IPS-NIHi11 (cell line): ENCODE data around the gene PRXL2B.

Experiments used
- DNase-seq: peaks from one replicate; pipeline ENCODE4 v3.0.0; 2012; ENCODE audit warnings: mixed read lengths, low spot score

Gene PRXL2B

DNA sequence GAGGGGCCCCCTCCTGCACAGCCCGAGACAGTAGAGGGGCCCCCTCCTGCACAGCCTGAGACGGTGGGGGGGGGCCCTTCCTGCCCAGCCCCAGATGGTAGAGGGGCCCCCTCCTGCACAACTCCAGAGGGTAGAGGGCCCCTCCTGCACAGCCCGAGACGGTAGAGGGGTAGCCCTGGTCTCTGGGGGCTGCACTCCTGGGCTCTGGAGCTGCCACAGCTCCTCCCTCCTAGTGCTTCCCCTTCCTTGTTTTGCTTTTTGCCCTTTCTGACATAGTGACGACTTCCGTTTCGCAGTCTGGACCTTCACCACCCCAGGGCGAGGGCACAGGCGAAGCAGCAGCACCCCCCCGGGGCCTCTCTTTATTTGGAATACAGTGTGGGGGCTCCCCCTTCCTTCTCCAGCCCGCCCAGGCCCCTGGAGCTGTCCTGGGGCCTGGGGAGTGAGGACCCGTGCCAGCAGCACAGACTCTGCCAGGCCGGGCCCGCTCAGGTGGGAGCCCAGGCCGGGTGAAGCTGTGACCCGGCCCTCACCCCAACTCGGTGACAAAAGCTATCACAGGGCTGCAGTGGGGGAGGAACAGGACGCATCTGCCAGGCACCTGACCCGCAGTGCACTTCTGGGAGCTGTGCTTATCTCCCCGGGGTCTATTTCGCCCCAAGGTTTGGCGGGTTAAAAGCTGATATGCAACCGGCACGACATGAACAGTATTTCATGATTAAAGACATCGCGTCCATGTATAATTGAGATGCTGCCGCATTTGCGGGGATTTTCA, 1.1 kb upstream of the PRXL2B start:
- peak; percentile 69 for DNase-seq

DNA sequence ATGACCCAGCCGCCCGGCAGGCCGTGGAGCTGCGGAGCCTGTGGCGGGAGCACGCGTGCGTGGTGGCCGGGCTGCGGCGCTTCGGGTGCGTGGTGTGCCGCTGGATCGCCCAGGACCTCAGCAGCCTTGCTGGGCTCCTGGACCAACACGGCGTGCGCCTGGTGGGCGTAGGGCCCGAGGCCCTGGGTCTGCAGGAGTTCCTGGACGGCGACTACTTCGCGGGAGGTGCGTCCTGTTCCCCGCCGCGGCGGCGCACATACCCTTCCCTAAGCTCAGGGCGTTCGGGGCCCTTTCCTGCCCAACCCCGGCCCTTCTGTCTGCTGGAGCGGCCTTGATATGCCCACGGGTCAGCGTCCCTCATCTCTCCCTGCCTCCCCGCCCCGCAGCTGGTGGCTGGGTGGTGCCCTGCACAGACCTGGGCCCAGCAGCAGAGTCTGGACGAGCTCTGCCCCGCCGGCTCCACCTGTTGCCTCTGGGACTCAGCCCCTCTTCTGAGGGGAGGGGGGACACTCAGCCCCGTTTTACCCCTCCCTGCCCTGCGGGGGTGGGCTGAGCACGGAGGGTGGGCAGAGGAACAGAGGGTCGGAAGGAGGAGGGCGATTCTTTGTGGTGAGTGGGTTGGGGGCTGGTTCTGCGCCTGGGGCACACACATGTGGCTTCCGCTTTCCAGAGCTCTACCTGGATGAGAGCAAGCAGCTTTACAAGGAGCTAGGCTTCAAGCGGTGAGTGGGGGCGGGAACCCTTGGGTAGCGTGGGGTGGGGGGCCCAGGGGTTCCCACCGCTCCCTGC, 688 bp downstream of the PRXL2B start:
- DNase-seq: no peak

DNA sequence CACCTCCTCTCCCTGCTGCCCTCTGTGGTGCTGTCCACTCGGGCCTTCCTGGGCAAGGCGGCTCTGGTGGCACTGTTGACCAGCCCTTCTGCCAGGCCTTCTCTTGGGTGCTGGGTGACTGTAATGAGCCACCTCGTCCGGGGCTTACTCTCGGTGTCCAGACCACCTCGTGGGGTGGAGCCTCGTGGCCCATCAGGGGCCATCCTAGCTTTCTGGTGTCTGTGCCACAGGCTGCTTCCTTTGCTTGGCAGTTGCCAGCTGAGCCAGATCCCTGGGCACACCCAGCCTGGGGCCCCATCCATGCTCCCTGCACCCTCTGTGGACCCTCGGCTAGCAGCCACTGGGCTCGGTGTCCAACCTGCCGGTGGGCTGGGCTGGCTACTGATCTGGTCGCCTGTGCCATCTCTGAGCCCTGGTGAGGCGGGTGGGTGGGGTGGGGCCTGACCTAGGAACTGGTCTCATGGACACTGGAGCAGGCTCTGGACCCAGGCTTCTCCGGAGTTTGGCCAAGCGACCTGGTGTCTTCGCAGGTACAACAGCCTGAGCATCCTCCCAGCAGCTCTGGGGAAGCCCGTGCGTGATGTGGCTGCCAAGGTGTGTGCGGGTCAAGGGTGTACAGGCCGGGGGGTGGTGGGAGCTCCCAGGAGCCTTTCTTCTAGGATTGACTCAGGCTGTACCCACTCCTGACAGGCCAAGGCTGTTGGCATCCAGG, 1.4 kb downstream of the PRXL2B start:
- no peak for DNase-seq

DNA sequence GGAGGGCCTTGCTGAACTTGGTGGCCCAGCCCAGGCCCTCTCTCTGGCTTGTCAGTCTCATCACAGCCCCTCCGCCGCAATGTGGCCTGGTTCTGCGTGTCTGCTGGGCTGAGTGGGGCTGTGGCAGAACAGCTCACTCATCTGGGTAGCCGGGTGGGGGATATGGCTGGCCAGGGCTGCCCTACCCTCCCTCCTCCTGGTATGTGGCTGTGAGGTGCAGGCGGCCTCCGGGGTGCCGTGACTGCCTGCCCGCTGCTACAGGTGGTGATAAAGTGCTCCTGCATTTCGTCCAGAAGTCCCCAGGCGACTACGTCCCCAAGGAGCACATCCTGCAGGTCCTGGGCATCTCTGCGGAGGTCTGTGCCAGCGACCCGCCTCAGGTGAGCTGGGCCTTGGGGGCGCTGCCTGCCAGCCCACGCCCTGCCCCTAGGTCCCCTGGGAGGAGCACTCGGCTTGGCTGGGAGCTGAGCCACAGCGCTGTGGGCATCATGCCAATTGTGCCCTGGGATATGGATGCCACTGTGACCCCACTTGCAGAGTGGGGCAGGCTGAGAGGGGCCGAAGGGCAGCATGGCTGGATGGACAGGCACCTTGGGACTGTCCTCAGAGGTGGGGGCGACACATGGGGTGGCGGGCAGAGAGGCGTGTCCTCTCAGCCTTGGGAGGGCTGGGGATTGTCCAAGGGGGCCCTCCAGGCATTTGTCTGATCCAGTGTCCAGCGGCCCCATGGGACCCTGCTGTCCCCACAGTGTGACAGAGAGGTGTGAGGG, 2.3 kb downstream of the PRXL2B start:
- DNase-seq: no peak

DNA sequence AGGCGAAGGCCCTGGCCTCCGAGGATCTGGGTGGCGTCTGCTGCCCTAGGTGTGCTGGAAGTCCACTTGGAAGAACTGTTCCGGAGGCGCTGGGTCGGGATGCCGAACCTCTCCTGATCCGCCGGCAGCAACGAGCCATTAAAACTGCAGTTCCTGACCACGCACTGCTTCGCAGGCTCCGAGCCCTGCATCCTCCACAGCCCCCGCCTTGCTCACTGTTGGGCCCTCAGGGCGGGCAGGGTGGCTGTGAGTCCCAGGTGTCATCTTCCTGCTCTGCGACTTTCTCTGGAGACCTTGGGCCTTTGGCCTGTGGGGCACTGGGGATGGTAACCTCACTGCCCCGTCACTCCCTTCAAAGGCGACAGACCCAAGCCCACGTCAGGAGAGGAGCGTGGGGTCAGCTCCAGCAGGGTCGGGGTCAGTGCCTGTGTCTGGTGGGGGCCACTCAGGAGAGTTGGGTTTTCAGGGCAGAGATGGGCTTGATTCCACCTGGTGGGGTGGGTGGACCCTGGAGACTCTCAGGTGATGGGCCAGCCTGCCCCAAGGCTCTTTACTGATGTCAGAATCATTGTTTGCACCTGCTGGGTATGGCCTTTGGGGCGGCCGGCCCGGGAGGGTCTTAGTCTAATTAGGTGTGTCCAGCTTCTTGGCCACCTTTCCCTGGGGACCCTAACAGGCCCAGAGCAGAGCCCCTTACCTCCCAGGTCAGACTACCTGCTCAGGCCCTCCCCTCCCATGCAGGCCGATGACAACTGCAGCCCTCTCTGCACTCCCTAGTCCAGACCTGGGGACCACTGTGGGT, 3.1 kb downstream of the PRXL2B start:
- no peak for DNase-seq

DNA sequence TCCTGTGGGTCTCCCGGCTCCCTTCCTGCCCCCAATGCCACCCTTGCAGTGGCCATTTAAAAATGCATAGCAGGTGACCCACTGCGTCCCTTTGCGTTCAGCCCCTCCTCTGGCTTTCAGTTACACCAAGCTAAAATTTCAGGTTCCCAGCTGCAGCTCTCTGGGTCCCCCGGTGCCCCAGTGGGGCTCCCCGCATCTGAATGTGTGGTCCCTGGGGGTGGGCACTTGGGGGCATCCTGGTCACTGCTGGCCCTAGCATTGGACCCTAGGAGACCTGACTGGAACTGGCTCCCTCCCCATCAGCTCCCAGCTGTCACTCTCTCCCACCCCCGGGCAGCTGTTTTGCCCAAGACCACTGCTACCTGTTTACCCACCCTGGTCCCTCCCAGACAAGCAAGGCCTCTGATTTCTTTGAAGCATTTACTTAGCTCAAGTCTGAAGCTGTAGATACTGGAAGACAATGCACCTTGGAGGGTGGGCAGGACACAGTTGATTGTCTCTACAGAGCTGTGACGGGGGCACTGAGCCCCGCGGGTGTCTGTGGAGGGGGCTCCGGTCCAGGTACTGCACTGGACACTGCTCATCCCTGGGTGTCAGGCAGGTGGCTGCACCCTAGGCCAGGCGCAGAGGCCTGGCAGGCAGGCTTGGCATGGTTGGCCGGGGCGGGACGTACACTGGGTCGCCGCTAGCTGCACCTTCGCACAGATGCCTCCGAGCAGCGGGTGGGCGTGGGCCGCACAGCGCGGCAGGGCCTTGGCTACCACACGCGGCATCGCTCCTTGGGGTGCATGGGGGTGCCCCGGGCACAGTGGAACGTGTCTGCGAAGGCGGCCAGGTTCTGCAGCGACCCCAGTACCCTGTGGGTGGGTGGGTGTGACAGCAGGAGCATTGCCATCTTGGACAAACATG, 3.9 kb downstream of the PRXL2B start:
- DNase-seq: peak; percentile 3

DNA sequence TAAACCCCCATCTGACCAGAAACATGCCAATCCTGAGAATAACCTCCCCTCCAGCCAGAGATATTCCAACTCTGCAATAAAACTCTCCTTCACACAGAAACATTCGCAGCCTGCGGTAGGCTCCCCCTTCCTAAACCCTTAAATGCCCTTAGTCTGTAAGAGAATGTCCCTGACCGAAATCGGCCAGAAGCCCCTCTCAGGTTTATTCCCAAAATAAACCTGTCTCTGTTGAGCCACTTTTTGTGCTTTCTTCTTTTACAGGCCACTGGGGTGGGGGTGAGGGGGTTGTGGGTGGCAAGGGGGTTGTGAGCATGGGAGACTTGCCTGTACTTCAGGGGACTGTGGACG, 4.6 kb downstream of the PRXL2B start:
- DNase-seq: no peak

DNA sequence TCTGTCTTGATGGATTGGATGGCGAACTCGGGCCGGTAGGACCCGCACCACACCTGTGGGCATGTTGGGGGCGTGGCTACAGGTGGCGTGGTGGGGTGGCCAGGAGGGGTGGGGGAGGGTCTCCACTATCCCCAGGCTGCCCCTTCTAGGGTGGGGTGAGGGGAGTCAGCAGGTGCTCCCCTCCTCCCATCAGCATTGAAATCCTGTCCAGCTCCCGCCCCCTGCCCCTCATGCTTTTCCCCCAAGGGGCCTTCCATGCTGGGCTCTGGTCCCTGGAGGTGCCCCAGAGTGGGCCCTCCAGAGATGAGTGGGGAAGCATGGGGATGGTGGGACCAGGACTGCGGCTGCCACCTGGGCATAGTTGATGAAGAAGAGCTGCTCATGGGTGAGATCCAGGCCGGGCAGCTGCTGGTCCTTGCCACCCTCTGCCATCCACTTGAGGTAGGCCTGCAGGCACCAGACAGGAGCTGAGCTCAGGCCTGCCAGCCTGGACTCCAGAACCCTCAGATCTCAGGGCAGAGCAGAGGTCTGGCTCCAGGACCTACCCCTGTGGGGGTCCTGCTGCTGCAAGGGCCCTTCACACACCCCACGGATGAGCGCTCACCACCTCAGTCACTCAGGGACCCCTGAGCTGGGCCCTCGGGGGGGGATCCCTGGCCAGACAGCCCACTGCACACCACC, 5.1 kb downstream of the PRXL2B start:
- DNase-seq: no peak

DNA sequence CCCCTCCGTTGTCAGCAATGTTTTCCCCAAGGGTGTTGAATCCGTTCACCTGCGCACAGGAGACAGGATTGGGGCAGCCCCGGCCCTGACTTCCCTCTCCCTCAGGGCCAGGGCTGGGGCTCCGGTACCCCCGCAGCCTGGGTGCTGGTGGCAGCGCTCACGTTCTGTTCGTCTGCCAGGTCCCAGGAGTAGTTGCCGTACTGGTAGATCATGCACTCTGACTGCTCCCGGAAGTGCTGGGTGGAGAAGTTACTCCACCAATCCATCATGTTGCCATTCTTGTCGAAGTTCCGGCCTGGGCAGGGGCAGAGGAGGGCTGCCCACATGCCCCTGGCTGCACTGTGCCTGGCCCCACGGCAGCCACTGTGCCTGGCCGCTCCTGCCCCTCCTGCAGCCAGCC, 6.1 kb downstream of the PRXL2B start:
- DNase-seq: peak; percentile 5

DNA sequence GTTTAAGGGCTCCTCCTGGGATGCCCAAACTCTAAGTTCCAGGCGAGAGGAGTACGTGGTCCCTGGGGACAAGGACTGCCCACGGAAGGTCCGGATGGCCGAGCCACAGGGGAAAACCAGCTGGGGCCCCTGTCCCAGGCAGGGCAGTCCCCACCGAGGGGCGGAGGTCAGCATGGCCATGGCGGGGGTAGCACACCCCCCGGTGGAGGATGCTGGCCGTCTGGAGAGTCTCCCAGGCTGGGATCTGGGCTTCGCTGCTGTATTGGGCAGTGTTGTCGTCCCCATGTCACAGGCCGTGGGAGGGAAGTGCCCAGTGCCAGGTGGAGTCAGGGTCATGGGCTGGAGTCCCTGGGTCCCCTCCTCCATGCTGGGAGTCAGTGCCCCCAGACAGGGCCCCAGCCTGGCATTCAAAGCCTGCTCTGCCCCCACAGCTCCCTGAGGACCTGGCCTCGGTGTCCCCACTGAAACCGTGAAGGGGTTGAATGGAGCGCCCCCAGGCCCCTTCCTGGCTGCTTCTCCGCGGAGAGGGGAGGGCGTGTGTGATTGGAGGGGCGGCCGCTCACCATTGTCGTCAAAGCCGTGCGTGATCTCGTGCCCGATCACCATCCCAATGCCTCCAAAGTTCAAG, 6.8 kb downstream of the PRXL2B start:
- no peak for DNase-seq

DNA sequence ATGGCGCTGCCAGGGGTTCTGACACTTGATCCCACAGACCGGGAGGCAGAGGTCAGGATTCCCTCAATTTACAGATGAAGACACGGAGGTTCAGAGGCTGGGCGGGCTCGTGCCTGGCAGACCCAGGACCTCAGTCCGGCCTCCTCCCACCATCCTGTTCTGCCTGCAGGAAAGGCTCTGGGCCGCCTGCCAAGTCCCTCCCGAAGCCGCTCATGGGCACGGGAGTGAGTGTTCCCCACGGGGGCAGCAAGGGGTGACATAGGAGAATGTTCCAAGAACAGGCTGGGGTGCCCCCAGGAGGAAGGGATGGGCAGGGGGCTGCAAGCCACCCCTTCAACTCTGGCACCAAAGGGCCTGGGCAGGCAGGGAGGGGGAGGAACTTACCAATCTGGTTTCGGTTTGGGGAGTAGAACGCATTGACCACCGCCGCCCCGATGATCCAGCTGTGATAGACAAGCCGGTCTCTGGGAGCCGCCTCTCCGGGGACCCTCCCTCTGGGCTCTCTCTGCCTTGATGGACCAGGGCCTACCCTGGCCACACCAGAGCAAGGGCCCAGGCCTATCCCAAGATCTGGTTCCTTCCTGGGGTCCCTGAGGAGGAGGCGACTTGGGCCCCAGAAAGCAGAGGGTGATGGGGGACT, 7.5 kb downstream of the PRXL2B start:
- DNase-seq: peak; percentile 11

DNA sequence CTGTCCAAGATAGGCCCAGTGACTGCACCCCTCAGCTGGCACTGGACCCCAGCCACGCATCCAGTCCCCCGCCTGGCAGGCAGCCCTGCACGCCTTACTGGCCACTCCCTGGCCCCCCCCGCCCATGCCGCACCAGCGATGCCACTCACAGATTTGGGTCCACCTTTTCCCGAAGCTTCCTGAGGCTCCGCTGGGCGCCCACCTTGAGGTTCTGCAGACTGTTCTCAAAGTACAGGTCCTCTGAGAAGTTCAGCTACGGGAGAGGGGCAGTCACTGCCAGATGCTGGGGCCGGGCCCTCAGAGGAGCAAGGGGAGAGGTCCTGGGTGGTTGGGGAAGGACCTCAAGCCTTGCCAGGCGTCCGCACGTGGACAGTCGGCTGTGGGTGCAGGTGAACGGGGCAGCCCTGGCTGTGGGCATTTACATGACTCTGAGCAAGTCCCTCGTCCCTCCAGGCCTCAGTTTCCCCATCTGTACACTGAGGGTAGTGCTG, 8.1 kb downstream of the PRXL2B start:
- DNase-seq: no peak

DNA sequence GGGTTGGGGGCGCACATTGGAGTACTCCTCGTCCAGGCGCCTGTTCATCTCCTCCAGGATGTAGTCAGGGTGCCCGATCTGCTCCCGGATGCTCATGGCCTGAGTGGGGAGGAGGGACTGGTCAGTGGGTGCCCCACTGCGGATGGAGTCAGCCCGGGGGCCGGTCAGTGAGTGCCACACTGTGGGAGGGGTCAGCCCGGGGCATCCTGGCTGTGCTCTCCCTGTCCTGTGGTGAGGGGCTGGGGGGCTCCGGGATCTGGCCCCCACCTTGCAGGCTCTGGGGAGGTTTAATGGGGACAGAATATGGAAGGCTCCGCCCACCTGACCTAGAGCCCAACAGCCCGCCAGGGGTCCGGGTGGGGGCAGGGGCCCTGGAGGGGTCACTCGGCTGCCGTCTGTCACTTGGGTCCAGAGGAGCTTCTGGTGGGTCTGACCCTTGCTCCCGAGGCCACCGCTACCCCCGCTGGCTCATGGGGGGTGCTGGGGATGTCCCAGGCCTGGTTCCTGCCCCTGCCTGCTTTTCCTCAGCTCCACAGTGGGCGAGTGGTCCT, 8.8 kb downstream of the PRXL2B start:
- DNase-seq: peak; percentile 3

DNA sequence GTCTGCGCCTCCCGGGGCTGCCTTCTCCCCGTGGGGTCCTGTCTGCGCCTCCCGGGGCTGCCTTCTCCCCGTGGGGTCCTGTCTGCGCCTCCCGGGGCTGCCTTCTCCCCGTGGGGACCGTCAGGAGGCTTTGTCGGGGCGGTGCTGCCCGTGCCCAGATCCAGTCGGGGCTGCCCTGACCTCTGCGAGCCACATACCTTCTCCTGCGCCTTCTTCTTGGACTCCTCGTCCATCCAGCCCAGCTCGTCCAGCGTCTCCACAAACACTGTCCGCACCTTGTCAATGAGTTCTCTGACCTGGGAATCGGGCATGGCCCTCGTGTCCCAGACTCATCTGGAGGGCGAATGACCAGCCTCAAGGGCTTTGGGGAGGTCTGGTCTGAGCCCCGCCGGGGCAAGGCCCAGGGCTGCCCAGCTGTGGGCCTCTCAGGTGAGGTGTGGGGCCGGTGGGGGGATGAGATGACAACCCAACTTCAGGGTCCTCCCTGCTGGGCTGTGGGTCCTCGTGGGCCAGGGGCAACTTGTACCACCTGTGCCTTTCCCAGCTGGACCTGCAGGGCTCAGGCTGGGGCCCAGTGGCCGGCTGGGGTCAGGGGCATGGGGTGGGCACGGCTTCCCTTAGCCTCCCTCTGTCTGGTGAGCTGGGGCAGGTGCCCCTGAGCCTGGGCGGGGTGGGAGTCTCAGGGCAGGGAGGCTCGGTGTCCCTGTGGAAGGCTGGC, 9.4 kb downstream of the PRXL2B start:
- no peak for DNase-seq

DNA sequence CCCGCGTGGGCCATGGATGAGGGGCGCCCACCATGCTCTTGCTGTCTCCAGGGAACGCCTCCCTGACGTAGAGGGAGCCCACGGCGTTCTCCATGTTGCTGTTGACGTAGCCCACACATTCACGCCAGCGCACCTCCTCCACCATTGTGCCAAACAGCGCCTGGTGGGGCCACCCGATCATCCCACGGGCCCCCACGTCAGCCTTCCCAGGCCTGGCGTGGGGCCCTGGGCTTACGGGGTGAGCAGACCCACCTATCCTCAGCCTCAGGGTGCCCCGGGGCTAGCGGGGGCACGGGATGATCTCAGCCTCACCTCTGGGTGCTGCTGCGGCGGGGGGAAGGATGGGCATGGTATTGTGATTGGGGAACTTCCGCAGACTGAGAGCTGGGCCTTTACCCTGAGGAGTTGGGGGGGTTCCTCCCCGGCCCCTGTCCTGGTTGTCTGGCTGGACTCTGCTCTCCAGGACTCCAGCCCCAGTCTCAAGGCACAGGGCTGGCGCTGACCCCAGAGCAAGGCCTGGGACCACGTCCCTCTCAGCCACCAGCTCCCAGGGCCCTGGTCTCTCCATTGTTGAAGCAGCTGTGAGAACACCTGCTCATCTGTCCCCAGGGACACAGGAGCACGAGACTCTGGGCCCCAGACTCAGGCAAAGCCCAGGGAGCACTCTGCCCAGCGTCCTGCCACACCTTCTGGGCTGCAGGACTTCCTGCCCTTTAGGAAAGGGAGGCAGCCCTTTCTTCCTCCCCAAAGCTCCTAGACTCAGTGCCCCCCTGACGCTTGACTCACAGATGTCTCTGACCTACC, 10.2 kb downstream of the PRXL2B start:
- no peak for DNase-seq

DNA sequence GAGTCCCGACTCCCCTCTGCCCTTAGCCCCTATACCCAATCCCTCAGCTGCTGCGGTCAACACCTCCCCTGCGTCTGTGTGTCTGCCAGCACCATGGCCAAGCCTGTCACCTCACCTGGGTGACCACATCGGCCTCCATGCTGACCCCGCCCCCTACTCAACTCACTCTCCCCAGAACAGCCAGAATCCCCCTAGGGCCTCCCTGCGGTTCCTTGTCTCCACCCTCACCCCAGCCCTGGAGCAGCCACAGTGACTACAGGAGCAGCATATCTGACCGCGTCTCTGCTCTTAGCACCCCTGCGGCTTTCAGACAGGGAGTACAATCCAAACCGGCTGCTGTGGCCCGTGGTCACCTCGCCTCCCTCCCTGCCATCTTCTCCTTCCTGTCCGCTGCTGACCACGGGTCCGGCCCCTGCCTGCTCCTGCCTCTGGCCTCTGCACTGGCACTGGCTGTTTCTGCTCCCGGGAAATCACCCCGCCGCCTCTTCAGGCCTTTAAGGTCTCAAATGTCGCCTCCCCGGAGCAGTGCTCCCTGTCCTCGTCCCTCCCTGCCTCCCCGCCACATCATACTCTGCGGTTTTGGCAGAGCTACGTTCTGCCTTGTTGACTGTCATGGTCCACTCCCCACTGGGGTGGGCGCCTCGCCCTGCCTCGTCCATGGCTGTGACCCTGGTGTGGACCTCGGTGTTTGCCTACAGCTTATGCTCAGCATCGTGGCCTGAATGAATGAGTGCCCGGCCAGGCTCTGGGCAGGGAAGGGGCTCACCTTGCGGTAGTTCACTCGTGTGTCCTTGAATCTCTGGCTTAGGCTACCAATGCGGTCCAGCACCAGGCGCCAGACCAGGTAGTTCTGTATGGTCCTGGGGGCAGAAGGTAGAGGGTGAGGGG, 11.1 kb downstream of the PRXL2B start:
- no peak for DNase-seq
